B cell (primary cell): Measurements from ENCODE around the gene CBLN3.

Source experiments
- CTCF ChIP-seq: fragments of 200-600 bp; IDR thresholded peaks from one replicate; pipeline ENCODE4 v1.8.0; 2022; ENCODE audit warnings: antibody characterized with exemption, mild to moderate bottlenecking
- EZH2 ChIP-seq: IDR thresholded peaks from 2 replicates; pipeline ENCODE4 v1.6.1; 2012; ENCODE audit warnings: borderline replicate concordance, low read depth, mild to moderate bottlenecking, moderate library complexity, low read length; ENCODE audit not compliant: insufficient read depth, poor library complexity, severe bottlenecking

DNA sequence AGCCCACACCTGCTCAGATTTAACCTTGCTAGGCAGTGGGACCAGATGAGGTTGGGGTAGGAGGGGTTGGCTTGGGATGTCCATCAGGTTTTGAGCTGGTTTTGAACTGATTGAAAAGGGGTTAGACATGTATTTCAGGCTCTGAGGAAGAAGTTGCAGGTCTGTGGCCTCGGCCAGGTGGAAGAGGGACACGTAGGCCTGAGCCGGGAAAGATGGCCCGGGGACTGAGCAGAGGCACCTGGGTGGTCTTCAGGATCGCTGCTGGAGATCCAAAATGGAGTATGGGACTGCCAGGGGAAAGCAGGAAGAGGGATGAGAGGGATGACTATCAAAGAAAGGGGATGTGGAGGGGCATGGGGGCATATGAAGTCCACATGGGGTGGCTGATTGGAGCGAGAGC is 23.1 kb downstream of the CBLN3 start:
- no peak for TF ChIP-seq CTCF
- TF ChIP-seq EZH2: no peak
